Aorta (tissue), 5 donors: ENCODE results near the gene RSPH3. TPM values are rescaled to one million over a fixed set of nuclear protein-coding genes. Genes with fewer than 3 reads are reported as not detected.

ENCODE experiments used
- ATAC-seq: fragments of 200-7000 bp; cut with Tn5 transposase; one replicate; pipeline ENCODE4 v1.9.1; 2022; ENCODE audit warnings: moderate library complexity; ENCODE audit not compliant: low FRiP score
- DNase-seq, 2 donors: peaks; one replicate each; pipeline ENCODE4 v3.0.0-alpha.2; 2020
- H3K27ac ChIP-seq, 2 donors: one replicate each; pipeline ENCODE4 v1.5.1; 2013; ENCODE audit warnings: low read length in 2 of 2, mild to moderate bottlenecking in 2 of 2, moderate library complexity in 2 of 2, control low read depth in 1 of 2, inconsistent platforms in 1 of 2, low read depth in 1 of 2
- H3K27me3 ChIP-seq, 2 donors: one replicate each; pipeline ENCODE4 v1.6.1; 2013; ENCODE audit warnings: control low read depth in 1 of 2, low read length in 1 of 2, mild to moderate bottlenecking in 1 of 2, moderate library complexity in 1 of 2; ENCODE audit not compliant: insufficient read depth in 2 of 2, control insufficient read depth in 1 of 2
- H3K36me3 ChIP-seq, 2 donors: one replicate each; pipeline ENCODE4 v1.6.1; 2013; ENCODE audit warnings: control low read depth in 1 of 2, low read length in 1 of 2, mild to moderate bottlenecking in 1 of 2; ENCODE audit not compliant: insufficient read depth in 2 of 2, control insufficient read depth in 1 of 2
- H3K4me1 ChIP-seq, 2 donors: one replicate each; pipeline ENCODE4 v1.6.1; 2013; ENCODE audit warnings: low read length in 2 of 2, control low read depth in 1 of 2, mild to moderate bottlenecking in 1 of 2, moderate library complexity in 1 of 2; ENCODE audit not compliant: insufficient read depth in 2 of 2, control insufficient read depth in 1 of 2
- H3K4me3 ChIP-seq, 2 donors: one replicate each; pipeline ENCODE4 v1.5.1; 2013; ENCODE audit warnings: low read length in 2 of 2, control low read depth in 1 of 2, mild to moderate bottlenecking in 1 of 2
- H3K9me3 ChIP-seq: one replicate; pipeline ENCODE4 v1.6.1; 2013; ENCODE audit warnings: mild to moderate bottlenecking, low read length; ENCODE audit not compliant: control insufficient read depth
- WGBS, 2 donors: extraction: QIAGEN DNeasy Blood & Tissue Kit; methylation state at CpG; one replicate each; pipeline ENCODE4 v1.1.7; 2013; 5-methylcytosine and 5-hydroxymethylcytosine counted together
- intact Hi-C, 2 donors: fragments of 100-400 bp; cut with DNase I; formaldehyde crosslinking; loops; one replicate each; pipeline versions ENCODE4 v1.14.2 to v1.15.0; 2022
- polyA plus RNA-seq, 2 donors: library from polyadenylated mRNA; stranded (reverse); fragments of 200-250 nt; gene quantifications; one replicate each; pipeline ENCODE4 v1.2.3, GENCODE V29; 2013
- total RNA-seq, 2 donors: library from RNA; stranded (reverse); fragmentation: NEBNext Ultra II Directional; extraction: Animal tissue kit (Norgen Biotek cat#: 25700); gene quantifications; one replicate each; pipeline ENCODE4 v1.2.1, GENCODE V29; 2021
- donor health status: healthy with polysubstance abuse.
- donor health status: Bipolar disorder and iron deficiency.
- donor health status: DM: no; HTN: no; CAD: no.
- donor health status: DM: no; HTN: no; CAD: no.
- donor health status: DM: yes; HTN: yes; CAD: no.

RSPH3 gene
- total and polyA plus RNA-seq, 4 donors, result 2.7 to 8.1 (median 4.7) TPM

- intact Hi-C loops, result no loop called here
- H3K36me3 ChIP-seq, result no peaks in the 10 kb centered on the region
Measured at GRCh38 chr6:158938220-158938619, 61.8 kb downstream of the RSPH3 start.

DNA sequence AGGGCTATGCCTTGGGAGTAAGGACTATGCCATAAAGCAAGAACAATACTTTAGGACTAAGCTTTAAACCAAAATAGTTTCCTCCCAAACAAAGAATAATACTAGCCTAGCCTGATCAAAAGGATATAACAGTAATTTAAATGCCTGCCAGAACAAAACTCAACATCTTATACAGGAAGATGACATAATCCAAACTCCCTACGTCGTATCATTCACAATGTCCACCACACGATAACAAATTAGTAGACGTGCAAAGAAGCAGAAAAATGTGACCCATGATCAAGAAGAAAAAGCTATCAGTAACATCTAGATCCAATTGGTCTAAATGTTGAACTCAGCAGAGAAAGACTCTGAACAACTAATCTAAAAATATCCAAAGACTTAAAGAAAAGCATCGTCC lies 65.8 kb downstream of the RSPH3 start:
- no peak for DNase-seq
- Histone ChIP-seq H3K36me3 (no peaks in the 10 kb centered on the region), H3K4me3 (no peak overlapping the region), H3K27ac (no peak overlapping the region), H3K4me1 (no peaks in the 10 kb centered on the region), H3K27me3 (no peaks in the 10 kb centered on the region), H3K9me3 (no peaks in the 10 kb centered on the region)
- intact Hi-C loops, result no loop called here
- ATAC-seq, result no peak
- WGBS, 2 donors, result 90 to 94% methylated on average over 5 of the region's 5 CpGs

More at GRCh38 chr6:158938220-158938619, 61.8 kb downstream of the RSPH3 start:
- no peak overlapping the region for H3K27ac ChIP-seq
- H3K27me3 ChIP-seq, result no peaks in the 10 kb centered on the region
- ATAC-seq (no peak), DNase-seq (no peak)
- WGBS, 2 donors, result 90 to 91% methylated on average over 11 of the region's 11 CpGs
- H3K9me3 ChIP-seq, result no peaks in the 10 kb centered on the region
- no peaks in the 10 kb centered on the region for H3K4me1 ChIP-seq
- H3K4me3 ChIP-seq, result no peak overlapping the region

DNA sequence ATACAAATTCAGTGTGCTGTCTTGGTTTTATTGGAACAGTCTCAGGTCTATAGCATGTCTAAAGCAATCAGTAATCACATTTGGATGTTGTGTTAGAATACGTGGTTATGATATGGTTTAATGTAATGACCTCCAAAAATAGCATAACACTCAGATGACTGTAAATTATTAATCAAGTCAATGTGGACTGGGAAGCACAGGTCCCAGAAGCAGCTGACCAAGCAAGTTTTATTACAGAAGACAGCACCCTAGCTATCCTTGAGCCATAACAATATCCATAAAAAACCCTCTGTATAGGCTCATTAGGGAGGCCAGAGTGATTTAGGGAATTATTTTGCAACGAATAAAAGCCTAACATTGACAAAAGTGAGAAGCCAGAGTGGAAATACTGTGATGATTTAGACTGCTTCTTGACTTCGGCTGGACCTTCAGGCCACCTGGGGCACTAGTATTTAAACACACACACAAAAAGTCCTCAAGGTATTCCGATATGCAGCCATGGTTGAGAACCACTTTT lies 66.9 kb downstream of the RSPH3 start:
- H3K27ac ChIP-seq, result no peak overlapping the region
- no peak for DNase-seq
- no peak for ATAC-seq
- no peak overlapping the region for H3K4me3 ChIP-seq
- H3K9me3 ChIP-seq, result no peaks in the 10 kb centered on the region
- no peaks in the 10 kb centered on the region for H3K27me3 ChIP-seq
- 76 to 82% methylated on average over 4 of the region's 4 CpGs for WGBS, 2 donors
- H3K36me3 ChIP-seq, result no peaks in the 10 kb centered on the region
- no peaks in the 10 kb centered on the region for H3K4me1 ChIP-seq
- intact Hi-C loops, result no loop called here

DNA sequence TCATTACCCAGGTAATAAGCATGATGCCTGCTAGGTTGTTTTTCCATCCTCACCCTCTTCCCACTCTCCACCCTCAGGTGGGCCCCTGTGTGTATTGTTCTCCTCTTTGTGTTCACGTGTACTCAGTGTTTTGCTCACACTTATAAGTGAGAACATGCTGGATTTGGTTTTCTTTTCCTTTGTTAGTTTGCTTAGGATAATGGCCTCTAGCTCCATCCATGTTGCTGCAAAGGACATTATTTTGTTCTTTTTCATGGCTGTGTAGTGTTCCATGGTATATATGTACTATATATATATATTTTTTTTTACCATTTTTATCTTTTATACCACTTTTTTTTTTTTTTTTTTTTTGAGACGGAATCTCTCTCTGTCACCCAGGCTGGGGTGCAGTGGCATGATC lies 71.9 kb downstream of the RSPH3 start:
- H3K27ac ChIP-seq, result no peak overlapping the region
- intact Hi-C loops, result no loop called here
- ATAC-seq (no peak), DNase-seq (no peak)
- no peaks in the 10 kb centered on the region for H3K27me3 ChIP-seq
- H3K4me3 ChIP-seq, result no peak overlapping the region
- 92% methylated on average over 2 of the region's 2 CpGs for WGBS, 2 donors
- no peaks in the 10 kb centered on the region for H3K9me3 ChIP-seq
- no peaks in the 10 kb centered on the region for H3K4me1 ChIP-seq
- H3K36me3 ChIP-seq, result no peaks in the 10 kb centered on the region

- H3K27ac ChIP-seq, result no peak overlapping the region
- no peaks in the 10 kb centered on the region for H3K36me3 ChIP-seq
- WGBS, 2 donors, result 81 to 85% methylated on average over 6 of the region's 6 CpGs
- H3K4me1 ChIP-seq, result no peaks in the 10 kb centered on the region
- intact Hi-C loops, result no loop called here
- H3K27me3 ChIP-seq, result no peaks in the 10 kb centered on the region
- no peak for DNase-seq
- H3K4me3 ChIP-seq, result no peak overlapping the region
- no peak for ATAC-seq
- no peaks in the 10 kb centered on the region for H3K9me3 ChIP-seq
Measured at GRCh38 chr6:158926414-158926813, 73.6 kb downstream of the RSPH3 start.

DNA sequence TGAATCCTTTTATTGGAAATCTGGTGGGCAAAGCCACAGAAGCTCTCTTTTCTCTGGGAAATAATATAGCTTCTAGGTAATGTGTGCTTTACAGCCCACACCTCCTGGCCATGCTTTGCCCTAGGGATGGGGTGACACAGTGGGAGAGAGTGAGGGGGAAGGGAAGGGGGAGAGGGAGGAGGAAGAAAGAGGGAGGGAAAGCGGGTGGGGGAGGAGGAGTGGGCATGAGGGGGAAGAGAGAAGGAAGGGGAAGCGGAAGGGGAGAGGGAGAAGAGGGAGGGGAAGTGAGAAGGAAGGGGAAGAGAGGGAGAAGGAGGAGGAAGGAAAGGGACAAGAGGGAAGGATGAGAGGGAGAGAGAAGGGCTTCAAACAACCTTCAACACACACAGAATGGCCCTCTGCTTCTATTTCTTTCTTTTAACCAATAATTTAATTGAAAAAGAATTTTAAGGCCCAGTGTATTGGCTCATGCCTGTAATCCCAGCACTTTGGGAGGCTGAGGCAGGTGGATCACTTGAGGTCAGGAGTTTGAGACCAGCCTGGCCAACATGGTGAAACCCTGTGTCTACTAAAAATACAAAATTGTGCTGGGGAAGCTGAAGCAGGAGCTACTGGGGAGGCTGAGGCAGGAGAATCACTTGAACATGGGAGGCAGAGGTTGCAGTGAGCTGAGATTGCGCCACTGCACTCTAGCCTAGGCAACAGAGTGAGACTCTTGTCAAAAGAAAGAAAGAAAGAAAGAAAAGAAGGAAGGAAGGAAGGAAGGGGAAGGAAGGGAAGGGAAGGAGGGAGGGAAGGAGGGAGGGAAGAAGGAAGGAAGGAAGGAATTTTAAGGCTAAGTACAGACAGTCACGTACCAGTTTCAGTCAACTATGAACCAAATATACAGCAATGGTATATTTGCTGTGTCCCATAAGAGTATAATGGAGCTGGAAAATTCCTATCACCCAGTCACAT lies 75.2 kb downstream of the RSPH3 start:
- DNase-seq (no peak), ATAC-seq (no peak)
- intact Hi-C loops, result no loop called here
- 83 to 84% methylated on average over 4 of the region's 4 CpGs for WGBS, 2 donors
- H3K36me3 ChIP-seq, result no peaks in the 10 kb centered on the region
- H3K9me3 ChIP-seq, result no peaks in the 10 kb centered on the region
- H3K27me3 ChIP-seq, result no peaks in the 10 kb centered on the region
- H3K27ac ChIP-seq, result no peak overlapping the region
- H3K4me1 ChIP-seq, result no peaks in the 10 kb centered on the region
- no peak overlapping the region for H3K4me3 ChIP-seq

DNA sequence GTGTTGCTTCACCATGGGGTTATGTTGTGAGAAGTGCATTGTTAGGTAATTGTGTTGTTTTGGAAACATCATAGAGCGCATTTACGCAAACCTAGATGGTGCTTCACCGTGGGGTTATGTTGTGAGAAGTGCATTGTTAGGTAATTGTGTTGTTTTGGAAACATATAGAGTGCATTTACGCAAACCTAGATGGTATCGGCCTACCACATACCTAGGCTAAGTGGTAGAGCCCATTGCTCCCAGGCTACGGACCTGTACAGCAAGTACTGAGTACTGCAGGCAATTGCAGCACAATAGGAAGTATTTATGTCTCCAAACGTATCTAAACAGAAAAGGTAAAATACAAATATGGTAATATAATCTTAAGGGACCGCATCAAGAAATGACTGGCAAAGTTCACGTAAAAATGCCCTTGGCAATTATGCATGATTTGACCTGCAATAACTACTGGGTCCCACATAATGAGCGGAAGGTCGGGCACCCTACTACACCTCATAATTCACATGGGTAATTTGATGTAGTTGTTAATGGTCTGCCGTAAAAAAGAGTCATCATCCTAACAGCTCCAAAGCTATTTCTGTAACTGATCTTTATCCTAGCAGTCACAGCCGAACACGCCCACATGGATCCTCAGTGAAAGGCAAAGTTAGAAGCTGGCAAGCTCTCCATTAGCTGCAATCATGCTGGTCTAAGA lies 76.0 kb downstream of the RSPH3 start:
- Histone ChIP-seq H3K4me3 (no peak overlapping the region), H3K9me3 (no peaks in the 10 kb centered on the region), H3K4me1 (no peaks in the 10 kb centered on the region), H3K27me3 (no peaks in the 10 kb centered on the region), H3K27ac (no peak overlapping the region), H3K36me3 (no peaks in the 10 kb centered on the region)
- intact Hi-C loops, result no loop called here
- 89% methylated on average over 14 of the region's 14 CpGs for WGBS, 2 donors
- ATAC-seq (no peak), DNase-seq (no peak)
